ENCODE data around the gene ZNF805. TPM values are rescaled to one million over a fixed set of nuclear protein-coding genes. Genes with fewer than 3 reads are reported as not detected.

The ZNF805 gene
- total RNA-seq, 1 donor from 2014 or later, result 24.5 TPM

DNA sequence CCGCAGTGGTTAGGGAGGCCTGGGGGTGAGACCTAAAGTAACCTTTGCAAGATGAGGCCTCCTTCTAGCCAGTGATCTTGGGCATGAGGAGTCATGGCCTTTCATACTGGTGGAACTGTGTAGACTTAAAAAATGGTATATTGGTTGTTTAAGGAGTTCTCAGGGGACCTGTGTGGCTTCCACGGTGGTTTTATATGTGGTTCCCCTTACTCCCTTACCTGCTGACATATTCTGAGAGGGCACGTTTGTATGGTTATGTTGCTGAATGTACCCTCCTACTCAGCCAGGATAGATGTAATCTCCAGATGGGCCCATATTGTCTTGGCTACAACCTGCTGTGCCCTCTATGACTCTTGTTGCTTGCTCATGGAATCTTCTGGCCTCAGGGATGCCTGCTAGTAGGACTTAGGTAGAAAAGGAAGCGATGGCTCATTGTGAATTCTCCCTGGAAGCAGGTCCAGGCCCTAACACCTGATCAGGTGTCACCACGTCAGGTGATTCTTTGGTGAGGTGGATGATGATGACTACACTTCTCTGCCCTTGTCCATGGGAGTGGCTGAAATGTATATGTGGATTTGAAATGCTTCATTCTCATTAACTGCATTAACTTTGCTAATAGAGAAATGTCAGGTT is 41.7 kb downstream of the ZNF805 start:
- no peaks in the 10 kb centered on the region for H3K9me3 Mint-ChIP-seq (ENCODE audit: unreplicated experiment)
- peak; percentile 27 for DNase-seq (ENCODE audit: extremely low spot score, unreplicated experiment)
- H3K36me3 Mint-ChIP-seq (ENCODE audit: unreplicated experiment), result peaks cover 17% of the 10 kb centered on the region
- peaks cover 31% of the 10 kb centered on the region for H3K4me1 Mint-ChIP-seq (ENCODE audit: unreplicated experiment)
- no peak overlapping the region for H3K4me3 Mint-ChIP-seq (ENCODE audit: unreplicated experiment)
- no peaks in the 10 kb centered on the region for H3K27me3 Mint-ChIP-seq (ENCODE audit: unreplicated experiment)
- peak overlapping the region; percentile 56 for H3K27ac Mint-ChIP-seq (ENCODE audit: unreplicated experiment)
- TF ChIP-seq, protein P1, sequence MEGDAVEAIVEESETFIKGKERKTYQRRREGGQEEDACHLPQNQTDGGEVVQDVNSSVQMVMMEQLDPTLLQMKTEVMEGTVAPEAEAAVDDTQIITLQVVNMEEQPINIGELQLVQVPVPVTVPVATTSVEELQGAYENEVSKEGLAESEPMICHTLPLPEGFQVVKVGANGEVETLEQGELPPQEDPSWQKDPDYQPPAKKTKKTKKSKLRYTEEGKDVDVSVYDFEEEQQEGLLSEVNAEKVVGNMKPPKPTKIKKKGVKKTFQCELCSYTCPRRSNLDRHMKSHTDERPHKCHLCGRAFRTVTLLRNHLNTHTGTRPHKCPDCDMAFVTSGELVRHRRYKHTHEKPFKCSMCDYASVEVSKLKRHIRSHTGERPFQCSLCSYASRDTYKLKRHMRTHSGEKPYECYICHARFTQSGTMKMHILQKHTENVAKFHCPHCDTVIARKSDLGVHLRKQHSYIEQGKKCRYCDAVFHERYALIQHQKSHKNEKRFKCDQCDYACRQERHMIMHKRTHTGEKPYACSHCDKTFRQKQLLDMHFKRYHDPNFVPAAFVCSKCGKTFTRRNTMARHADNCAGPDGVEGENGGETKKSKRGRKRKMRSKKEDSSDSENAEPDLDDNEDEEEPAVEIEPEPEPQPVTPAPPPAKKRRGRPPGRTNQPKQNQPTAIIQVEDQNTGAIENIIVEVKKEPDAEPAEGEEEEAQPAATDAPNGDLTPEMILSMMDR (IDR thresholded peaks at IDR 0.05), result no peak

DNA sequence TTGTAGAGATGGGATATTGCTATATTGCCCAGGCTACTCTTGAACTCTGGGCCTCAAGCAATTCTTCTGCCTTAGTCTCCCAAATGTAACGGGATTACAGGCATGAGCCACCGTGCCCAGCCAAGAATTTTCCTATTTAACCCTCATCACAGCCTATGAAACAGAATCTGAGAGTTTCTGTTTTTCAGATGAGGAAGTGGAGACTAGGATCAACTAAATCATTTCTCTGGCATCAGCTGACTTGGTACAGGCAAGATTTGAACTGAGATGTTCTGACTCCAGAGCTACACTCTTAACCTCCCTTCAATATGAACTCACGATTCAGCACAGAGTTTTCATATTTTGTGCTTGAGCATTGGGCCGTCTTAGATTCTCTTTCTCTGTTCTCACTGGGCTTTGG is 47.9 kb downstream of the ZNF805 start:
- Mint-ChIP-seq H3K4me3 (ENCODE audit: unreplicated experiment) (no peak overlapping the region), H3K27ac (ENCODE audit: unreplicated experiment) (no peak overlapping the region), H3K4me1 (ENCODE audit: unreplicated experiment) (peaks cover 7% of the 10 kb centered on the region), H3K9me3 (ENCODE audit: unreplicated experiment) (peaks cover 22% of the 10 kb centered on the region), H3K36me3 (ENCODE audit: unreplicated experiment) (peaks cover 65% of the 10 kb centered on the region), H3K27me3 (ENCODE audit: unreplicated experiment) (no peaks in the 10 kb centered on the region)
- no peak for DNase-seq (ENCODE audit: extremely low spot score, unreplicated experiment)
- TF ChIP-seq, protein P1 (IDR thresholded peaks at IDR 0.05), result no peak

DNA sequence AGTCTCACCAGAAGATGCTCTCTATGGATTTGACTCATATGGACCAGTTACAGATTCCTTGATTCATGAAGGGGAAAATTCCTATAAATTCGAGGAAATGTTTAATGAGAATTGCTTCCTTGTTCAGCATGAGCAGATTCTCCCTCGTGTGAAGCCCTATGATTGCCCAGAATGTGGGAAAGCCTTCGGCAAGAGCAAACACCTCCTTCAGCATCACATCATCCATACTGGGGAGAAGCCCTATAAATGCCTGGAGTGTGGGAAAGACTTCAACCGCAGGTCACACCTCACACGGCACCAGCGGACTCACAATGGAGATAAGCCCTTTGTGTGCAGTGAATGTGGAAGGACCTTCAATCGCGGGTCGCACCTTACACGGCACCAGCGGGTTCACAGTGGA is 50.5 kb downstream of the ZNF805 start:
- Mint-ChIP-seq H3K27me3 (ENCODE audit: unreplicated experiment) (no peaks in the 10 kb centered on the region), H3K27ac (ENCODE audit: unreplicated experiment) (no peak overlapping the region), H3K4me3 (ENCODE audit: unreplicated experiment) (no peak overlapping the region), H3K4me1 (ENCODE audit: unreplicated experiment) (no peaks in the 10 kb centered on the region), H3K9me3 (ENCODE audit: unreplicated experiment) (peaks cover 34% of the 10 kb centered on the region), H3K36me3 (ENCODE audit: unreplicated experiment) (peaks cover 81% of the 10 kb centered on the region)
- DNase-seq (ENCODE audit: extremely low spot score, unreplicated experiment), result no peak
- TF ChIP-seq, protein P1 (IDR thresholded peaks at IDR 0.05), result no peak

DNA sequence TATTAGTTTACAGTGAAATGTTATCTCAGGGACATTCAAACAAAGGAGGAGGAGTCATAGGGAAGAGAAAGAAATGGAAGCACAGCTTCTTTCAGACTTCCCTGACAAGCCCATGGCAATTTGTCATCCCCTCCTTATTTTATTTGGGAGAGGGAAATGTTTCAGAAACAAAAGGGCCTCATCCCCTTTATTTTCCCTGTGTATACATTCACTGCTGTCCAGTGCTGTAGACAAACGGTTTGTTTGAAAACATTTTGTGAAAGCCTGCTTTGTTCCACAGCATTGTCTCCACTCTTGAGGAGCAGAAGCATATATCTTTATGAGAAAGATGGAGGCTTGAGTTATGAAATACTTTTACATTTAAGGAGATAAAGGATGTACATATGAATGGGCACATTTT is 52.1 kb downstream of the ZNF805 start:
- Mint-ChIP-seq H3K27me3 (ENCODE audit: unreplicated experiment) (no peaks in the 10 kb centered on the region), H3K4me3 (ENCODE audit: unreplicated experiment) (no peak overlapping the region), H3K36me3 (ENCODE audit: unreplicated experiment) (peaks cover 85% of the 10 kb centered on the region), H3K27ac (ENCODE audit: unreplicated experiment) (no peak overlapping the region), H3K4me1 (ENCODE audit: unreplicated experiment) (peaks cover 1% of the 10 kb centered on the region), H3K9me3 (ENCODE audit: unreplicated experiment) (peaks cover 40% of the 10 kb centered on the region)
- no peak for DNase-seq (ENCODE audit: extremely low spot score, unreplicated experiment)
- TF ChIP-seq, protein P1 (IDR thresholded peaks at IDR 0.05), result no peak

DNA sequence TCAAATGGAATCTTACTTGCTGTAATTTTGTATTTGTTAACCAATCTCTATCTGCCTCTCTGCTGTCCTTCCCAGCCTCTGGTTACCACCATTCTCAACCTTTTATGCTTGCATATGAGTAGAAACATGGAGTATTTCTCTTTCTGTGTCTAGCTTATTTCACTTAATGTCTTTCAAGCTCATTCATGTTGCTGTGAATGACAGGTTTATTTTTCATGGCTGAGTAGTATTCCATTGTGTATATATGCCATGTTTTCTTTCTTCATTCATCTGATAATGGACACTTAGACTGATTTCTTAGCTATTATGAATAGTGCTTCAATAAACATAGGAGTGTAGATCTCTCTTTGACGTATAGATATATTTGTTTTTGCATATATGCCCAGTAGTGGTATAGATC is 53.3 kb downstream of the ZNF805 start:
- H3K27ac Mint-ChIP-seq (ENCODE audit: unreplicated experiment), result no peak overlapping the region
- peaks cover 40% of the 10 kb centered on the region for H3K9me3 Mint-ChIP-seq (ENCODE audit: unreplicated experiment)
- TF ChIP-seq, protein P1 (IDR thresholded peaks at IDR 0.05), result no peak
- H3K36me3 Mint-ChIP-seq (ENCODE audit: unreplicated experiment), result peaks cover 87% of the 10 kb centered on the region
- H3K27me3 Mint-ChIP-seq (ENCODE audit: unreplicated experiment), result no peaks in the 10 kb centered on the region
- no peak overlapping the region for H3K4me3 Mint-ChIP-seq (ENCODE audit: unreplicated experiment)
- H3K4me1 Mint-ChIP-seq (ENCODE audit: unreplicated experiment), result peaks cover 1% of the 10 kb centered on the region
- DNase-seq (ENCODE audit: extremely low spot score, unreplicated experiment), result no peak
